Measurements from ENCODE around the gene SLC39A9. TPM values are rescaled to one million over a fixed set of nuclear protein-coding genes. Genes with fewer than 3 reads are reported as not detected.

The SLC39A9 gene
- total and polyA plus RNA-seq, 2 experiments from 2014 or later: 17.7 to 48.1 TPM

Other genes starting within 250 kb of the SLC39A9 start
- gene DCAF5, start 245.6 kb upstream of the SLC39A9 start, total RNA-seq (2014; rRNA removed; shearing (Covaris generic)): 15.2 and 15.7 TPM in 2 replicates
- 12.5 and 14.0 TPM in 2 replicates for gene DCAF5, start 245.6 kb upstream of the SLC39A9 start, polyA plus RNA-seq (2016; fragmentation: Nextera tagmentation; extraction: Ambion mirVana)
- 20.9 and 23.3 TPM in 2 replicates for gene EXD2, start 207.2 kb upstream of the SLC39A9 start, total RNA-seq (2014; rRNA removed; shearing (Covaris generic))
- 9.9 and 10.3 TPM in 2 replicates for gene EXD2, start 207.2 kb upstream of the SLC39A9 start, polyA plus RNA-seq (2016; fragmentation: Nextera tagmentation; extraction: Ambion mirVana)
- 2.9 and 5.3 TPM in 2 replicates for gene GALNT16, start 138.5 kb upstream of the SLC39A9 start, total RNA-seq (2014; rRNA removed; shearing (Covaris generic))
- 0.90 and 1.5 TPM in 2 replicates for gene GALNT16, start 138.5 kb upstream of the SLC39A9 start, polyA plus RNA-seq (2016; fragmentation: Nextera tagmentation; extraction: Ambion mirVana)
- gene ERH, start 393 bp upstream of the SLC39A9 start, total RNA-seq (2014; rRNA removed; shearing (Covaris generic)): 188 and 325 TPM in 2 replicates
- 545 and 597 TPM in 2 replicates for gene ERH, start 393 bp upstream of the SLC39A9 start, polyA plus RNA-seq (2016; fragmentation: Nextera tagmentation; extraction: Ambion mirVana)
- 0.28 and 0.35 TPM in 2 replicates for gene PLEKHD1, start 86.0 kb downstream of the SLC39A9 start, total RNA-seq (2014; rRNA removed; shearing (Covaris generic))
- 0.14 and 0.19 TPM in 2 replicates for gene PLEKHD1, start 86.0 kb downstream of the SLC39A9 start, polyA plus RNA-seq (2016; fragmentation: Nextera tagmentation; extraction: Ambion mirVana)
- 0.66 and 1.7 TPM in 2 replicates for gene CCDC177, start 176.2 kb downstream of the SLC39A9 start, total RNA-seq (2014; rRNA removed; shearing (Covaris generic))
- 0.18 and 0.38 TPM in 2 replicates for gene CCDC177, start 176.2 kb downstream of the SLC39A9 start, polyA plus RNA-seq (2016; fragmentation: Nextera tagmentation; extraction: Ambion mirVana)
- 3.4 and 4.5 TPM in 2 replicates for gene SUSD6, start 212.9 kb downstream of the SLC39A9 start, total RNA-seq (2014; rRNA removed; shearing (Covaris generic))
- 2.8 and 3.3 TPM in 2 replicates for gene SUSD6, start 212.9 kb downstream of the SLC39A9 start, polyA plus RNA-seq (2016; fragmentation: Nextera tagmentation; extraction: Ambion mirVana)

Data from GM23338 (cell line).